AG09319 (cell line): ENCODE measurements around the gene SLC4A1AP.
"Not testable (repeated sequence)": the region's sequence is repeated elsewhere in the genome, so short reads cannot be mapped to it uniquely, and the experiment has no call there.

Experiments
- DNase-seq: peaks from one replicate; pipeline ENCODE4 v3.0.0-alpha.2; 2010; ENCODE audit warnings: low read depth; ENCODE audit errors: extremely low read depth
- CTCF ChIP-seq: IDR thresholded peaks from 2 replicates; pipeline ENCODE4 v1.5.1; 2011; ENCODE audit warnings: low read depth, mild to moderate bottlenecking, inconsistent platforms, low read length, moderate library complexity

Gene SLC4A1AP

GRCh38 chr2:27663285-27664153, at the start of gene SLC4A1AP, which contains the start of gene SUPT7L:
TSS of gene SLC4A1AP (plus strand) at chr2:27663889. CDS start at chr2:27663915, 26 bp downstream.
TSS of gene SUPT7L (minus strand) at chr2:27663614. CDS start at chr2:27662192, 1,422 bp downstream.
- no peak; the same call in 1 of the 2 replicates for TF ChIP-seq CTCF

GRCh38 chr2:27613985-27614384, 49.7 kb upstream of the SLC4A1AP start:
- TF ChIP-seq CTCF, result no peak
- DNase-seq, result no peak

More at GRCh38 chr2:27663285-27664153, at the start of gene SLC4A1AP, which contains the start of gene SUPT7L:
- peak; percentile 69 for DNase-seq

- no peak for TF ChIP-seq CTCF
- no peak for DNase-seq
These were observed 48.4 kb upstream of the SLC4A1AP start for GRCh38 chr2:27615316-27615715.

- TF ChIP-seq CTCF, result no peak
- no peak for DNase-seq
These were observed 42.2 kb upstream of the SLC4A1AP start for GRCh38 chr2:27621524-27621923.

- TF ChIP-seq CTCF, result no peak
- peak; percentile 41 for DNase-seq
These were observed 40.7 kb upstream of the SLC4A1AP start for GRCh38 chr2:27622921-27623384.

GRCh38 chr2:27624943-27625342, 38.7 kb upstream of the SLC4A1AP start:
- no peak for TF ChIP-seq CTCF
- no peak for DNase-seq

- not testable (repeated sequence) for DNase-seq
These were observed 37.4 kb upstream of the SLC4A1AP start for GRCh38 chr2:27626323-27626722.

GRCh38 chr2:27626921-27627320, 36.8 kb upstream of the SLC4A1AP start:
- DNase-seq, result not testable (repeated sequence)
